T-cell (primary cell): ENCODE measurements around the gene CADM2. TPM values are rescaled to one million over a fixed set of nuclear protein-coding genes. Genes with fewer than 3 reads are reported as not detected.
"Not testable (repeated sequence)": the region's sequence is repeated elsewhere in the genome, so short reads cannot be mapped to it uniquely, and the experiment has no call there.

Experiments used
- ATAC-seq, 4 experiments: fragments of 200-7000 bp in 3 of 4; fragments of 150-1000 bp in 1 of 4; cut with Tn5 transposase; replicated peaks in 1 of 4; 1 replicate in 3 of 4; 2 replicates in 1 of 4; pipeline ENCODE4 v1.10.0; 2021; ENCODE audit warnings: moderate library complexity in 3 of 4, mild to moderate bottlenecking in 2 of 4, moderate number of reproducible peaks in 1 of 4
- CTCF ChIA-PET, 2 donors: fragments of 300-600 bp; sonication (Branson Sonifier 250); formaldehyde crosslinking; loops; one replicate each; lab custom pipeline; 2022; ENCODE audit warnings: antibody characterized with exemption in 2 of 2; lab: Charles Lee
- POLR2A ChIA-PET, 2 donors: fragments of 300-600 bp; sonication (Branson Sonifier 250); formaldehyde crosslinking; loops; one replicate each; lab custom pipeline; 2022; ENCODE audit warnings: antibody characterized with exemption in 2 of 2; lab: Charles Lee
- DNase-seq, 35 experiments: peaks; one replicate each; pipeline versions ENCODE4 v3.0.0 to v3.0.0-alpha.2; 2013 to 2023
- H3K27ac ChIP-seq: one replicate; pipeline ENCODE4 v1.5.1; 2013; ENCODE audit warnings: low read length
- H3K27me3 ChIP-seq, 2 experiments: replicated peaks in 1 of 2; 1 replicate in 1 of 2; 2 replicates in 1 of 2; pipeline versions ENCODE4 v1.6.1 to v1.7.0; 2013; ENCODE audit warnings: low read length in 1 of 2, mixed read lengths in 1 of 2; ENCODE audit not compliant: control insufficient read depth in 2 of 2, insufficient read depth in 2 of 2; ENCODE audit errors: extremely low read depth in 1 of 2
- H3K36me3 ChIP-seq, 2 donors: 1 replicate in 1 of 2; 2 replicates in 1 of 2; pipeline versions ENCODE4 v1.6.1 to v1.7.0; 2013; ENCODE audit warnings: low read length in 1 of 2; ENCODE audit not compliant: control insufficient read depth in 2 of 2, insufficient read depth in 1 of 2; ENCODE audit errors: extremely low read depth in 1 of 2
- H3K4me1 ChIP-seq, 2 experiments: 1 replicate in 1 of 2; 2 replicates in 1 of 2; pipeline versions ENCODE4 v1.6.1 to v1.7.0; 2013; ENCODE audit warnings: low read length in 2 of 2, mixed read lengths in 1 of 2; ENCODE audit not compliant: insufficient read depth in 2 of 2, control insufficient read depth in 1 of 2; ENCODE audit errors: extremely low read depth in 1 of 2
- H3K4me3 ChIP-seq, 2 donors: 1 replicate in 1 of 2; 2 replicates in 1 of 2; pipeline versions ENCODE4 v1.5.1 to v1.7.0; 2013; ENCODE audit warnings: mild to moderate bottlenecking in 2 of 2, low read length in 1 of 2, moderate library complexity in 1 of 2; ENCODE audit not compliant: control insufficient read depth in 1 of 2; ENCODE audit errors: extremely low read depth in 1 of 2
- H3K9me3 ChIP-seq: 2 replicates; pipeline ENCODE4 v1.7.0; 2013
- H3K27ac Mint-ChIP-seq, 2 donors: one replicate each; pipeline ENCODE4 v1.8.0; 2020 to 2021; ENCODE audit warnings: mild to moderate bottlenecking in 2 of 2, mixed read lengths in 2 of 2
- H3K27me3 Mint-ChIP-seq, 2 donors: one replicate each; pipeline ENCODE4 v1.8.0; 2021 to 2022; ENCODE audit warnings: mixed read lengths in 2 of 2
- H3K36me3 Mint-ChIP-seq: one replicate; pipeline ENCODE4 v1.8.0; 2021; ENCODE audit warnings: mixed read lengths
- H3K4me1 Mint-ChIP-seq, 3 donors: one replicate each; pipeline ENCODE4 v1.8.0; 2020 to 2022; ENCODE audit warnings: mixed read lengths in 3 of 3, mild to moderate bottlenecking in 1 of 3
- H3K4me3 Mint-ChIP-seq, 3 donors: one replicate each; pipeline ENCODE4 v1.8.0; 2020 to 2022; ENCODE audit warnings: mild to moderate bottlenecking in 3 of 3, mixed read lengths in 3 of 3, moderate library complexity in 3 of 3
- H3K9me3 Mint-ChIP-seq, 3 donors: one replicate each; pipeline ENCODE4 v1.8.0; 2020 to 2022; ENCODE audit warnings: mixed read lengths in 3 of 3
- WGBS: methylation state at CpG from one replicate; pipeline ENCODE4 v1.1.5; 2013; ENCODE audit warnings: missing lambda C conversion rate; ENCODE audit not compliant: insufficient coverage; 5-methylcytosine and 5-hydroxymethylcytosine counted together
- total RNA-seq, 35 experiments: library from RNA in 6 of 35; stranded (reverse) in 6 of 35; fragments of 120-200 nt in 1 of 35; gene quantifications; one replicate each; pipeline versions ENCODE4 v1.2.1 to v1.2.4 and lab custom pipeline; 2013 to 2026

Gene CADM2
- total RNA-seq, 5 donors from 2014 or later (not counting 1 experiment from before 2014, with no cell fraction given) = 0.23 to 0.25 TPM; not detected in 3

GRCh38 chr3:85939074-85939482 lies 980.3 kb downstream of the CADM2 start:
- H3K36me3 ChIP-seq = no peaks in the 10 kb centered on the region
- H3K4me1 ChIP-seq = no peaks in the 10 kb centered on the region
- ChIA-PET POLR2A (no interaction called here), CTCF (no interaction called here)
- Mint-ChIP-seq H3K4me1 (no peaks in the 10 kb centered on the region), H3K27ac (no peak overlapping the region), H3K27me3 (no peaks in the 10 kb centered on the region), H3K4me3 (no peak overlapping the region), H3K9me3 (peaks cover 4 to 15% (median 6%) of the 10 kb centered on the region in 3 donors), H3K36me3 (no peaks in the 10 kb centered on the region)
- 71% methylated on average over 1 of the region's 3 CpGs for WGBS
- H3K27ac ChIP-seq = no peak overlapping the region
- no peaks in the 10 kb centered on the region for H3K27me3 ChIP-seq
- ATAC-seq = no peak
- H3K4me3 ChIP-seq = no peak overlapping the region
- DNase-seq = no peak
- H3K9me3 ChIP-seq = no peaks in the 10 kb centered on the region

- no peaks in the 10 kb centered on the region for H3K36me3 Mint-ChIP-seq
- H3K9me3 Mint-ChIP-seq = peaks cover 6 to 25% (median 8%) of the 10 kb centered on the region in 3 donors
- ChIA-PET POLR2A (no interaction called here), CTCF (no interaction called here)
- Histone ChIP-seq H3K9me3 (no peaks in the 10 kb centered on the region), H3K4me3 (no peak overlapping the region), H3K27me3 (no peaks in the 10 kb centered on the region), H3K36me3 (no peaks in the 10 kb centered on the region), H3K27ac (no peak overlapping the region), H3K4me1 (no peaks in the 10 kb centered on the region)
- no peaks in the 10 kb centered on the region for H3K4me1 Mint-ChIP-seq
- H3K27me3 Mint-ChIP-seq = no peaks in the 10 kb centered on the region
- no CpG with 5 or more reads among the region's 1 CpG for WGBS
- ATAC-seq = no peak
- no peak for DNase-seq
- no peak overlapping the region for H3K27ac Mint-ChIP-seq
- H3K4me3 Mint-ChIP-seq = no peak overlapping the region
These were observed 991.6 kb downstream of the CADM2 start for GRCh38 chr3:85950435-85950834.

GRCh38 chr3:85960793-85961192 lies 1002.0 kb downstream of the CADM2 start:
- POLR2A ChIA-PET = no interaction called here

GRCh38 chr3:85977615-85978338 lies 1019.0 kb downstream of the CADM2 start:
- Histone ChIP-seq H3K36me3 (no peaks in the 10 kb centered on the region), H3K4me3 (no peak overlapping the region), H3K4me1 (no peaks in the 10 kb centered on the region), H3K27me3 (no peaks in the 10 kb centered on the region), H3K9me3 (no peaks in the 10 kb centered on the region), H3K27ac (no peak overlapping the region)
- H3K27ac Mint-ChIP-seq = no peak overlapping the region
- CTCF ChIA-PET = interaction anchor here in 1 of 2 donors (0.5 kb wide), 1 partner anchor 19 kb away, joined by 3 read pairs; no protein-coding TSS in a partner anchor
- WGBS = no CpG with 5 or more reads among the region's 6 CpGs
- no peak overlapping the region for H3K4me3 Mint-ChIP-seq
- peaks cover 3 to 4% (median 4%) of the 10 kb centered on the region in 3 donors for H3K9me3 Mint-ChIP-seq
- DNase-seq (no peak), ATAC-seq (no peak)
- H3K27me3 Mint-ChIP-seq = no peaks in the 10 kb centered on the region
- POLR2A ChIA-PET = no interaction called here
- H3K36me3 Mint-ChIP-seq = no peaks in the 10 kb centered on the region
- H3K4me1 Mint-ChIP-seq = no peaks in the 10 kb centered on the region

More at GRCh38 chr3:85960793-85961192, 1002.0 kb downstream of the CADM2 start:
- H3K4me3 ChIP-seq = no peak overlapping the region
- H3K4me1 ChIP-seq = no peaks in the 10 kb centered on the region
- CTCF ChIA-PET = no interaction called here
- H3K27ac ChIP-seq = no peak overlapping the region
- no peaks in the 10 kb centered on the region for H3K36me3 Mint-ChIP-seq
- H3K27me3 ChIP-seq = no peaks in the 10 kb centered on the region
- DNase-seq (no peak), ATAC-seq (no peak)
- H3K9me3 ChIP-seq = no peaks in the 10 kb centered on the region
- H3K4me3 Mint-ChIP-seq = no peak overlapping the region
- H3K9me3 Mint-ChIP-seq = peaks cover 0 to 14% (median 0%) of the 10 kb centered on the region in 3 donors
- H3K4me1 Mint-ChIP-seq = no peaks in the 10 kb centered on the region
- no peaks in the 10 kb centered on the region for H3K36me3 ChIP-seq
- no peaks in the 10 kb centered on the region for H3K27me3 Mint-ChIP-seq
- no peak overlapping the region for H3K27ac Mint-ChIP-seq

- Histone ChIP-seq H3K4me3 (no peak overlapping the region), H3K27ac (no peak overlapping the region), H3K36me3 (no peaks in the 10 kb centered on the region), H3K9me3 (no peaks in the 10 kb centered on the region), H3K4me1 (no peaks in the 10 kb centered on the region), H3K27me3 (no peaks in the 10 kb centered on the region)
- Mint-ChIP-seq H3K9me3 (peaks cover 0 to 2% (median 0%) of the 10 kb centered on the region in 3 donors), H3K4me1 (no peaks in the 10 kb centered on the region), H3K4me3 (no peak overlapping the region), H3K27me3 (no peaks in the 10 kb centered on the region), H3K36me3 (no peaks in the 10 kb centered on the region), H3K27ac (no peak overlapping the region)
- ChIA-PET CTCF (no interaction called here), POLR2A (no interaction called here)
- ATAC-seq = no peak
- DNase-seq = no peak
These were observed 1020.2 kb downstream of the CADM2 start for GRCh38 chr3:85979034-85979433.

GRCh38 chr3:85989581-85989980 lies 1030.8 kb downstream of the CADM2 start:
- H3K27me3 Mint-ChIP-seq, H3K4me3 ChIP-seq, H3K27me3 ChIP-seq, POLR2A ChIA-PET, ATAC-seq, H3K27ac Mint-ChIP-seq, DNase-seq, H3K4me1 ChIP-seq, H3K36me3 ChIP-seq, H3K4me1 Mint-ChIP-seq, H3K9me3 ChIP-seq, CTCF ChIA-PET, H3K36me3 Mint-ChIP-seq, H3K27ac ChIP-seq, H3K4me3 Mint-ChIP-seq: not testable (repeated sequence)
- peaks cover 0 to 15% (median 14%) of the 10 kb centered on the region in 3 donors for H3K9me3 Mint-ChIP-seq
- 79% methylated on average over 5 of the region's 10 CpGs for WGBS
